SK-N-SH (cell line): ENCODE measurements around the gene POMZP3. TPM values are rescaled to one million over a fixed set of nuclear protein-coding genes. Genes with fewer than 3 reads are reported as not detected.
A peak's percentile ranks its signal among the peaks of the same experiment; 100 is the strongest.
"Not testable (repeated sequence)": the region's sequence is repeated elsewhere in the genome, so short reads cannot be mapped to it uniquely, and the experiment has no call there.

ENCODE experiments used
- CTCF ChIA-PET: fragments of 300-600, 350-600 bp; formaldehyde crosslinking; extraction: SDS; loops from one replicate; lab custom pipeline; 2021; lab: Yijun Ruan, JAX
- POLR2A ChIA-PET: fragments of 350-600 bp; sonication (Branson Sonifier 250); formaldehyde crosslinking; extraction: SDS; loops from one replicate; lab custom pipeline; 2020; ENCODE audit warnings: antibody characterized with exemption, inconsistent platforms; lab: Yijun Ruan, JAX
- DNase-seq: peaks from one replicate; pipeline ENCODE4 v3.0.0; 2012
- H2AFZ ChIP-seq: fragments of 200-600 bp; sonication (generic); 2 replicates; pipeline ENCODE4 v1.8.1; 2016; ENCODE audit warnings: antibody characterized with exemption, mild to moderate bottlenecking, low read depth
- H3F3A ChIP-seq: fragments of 200-600 bp; sonication (generic); replicated peaks from 2 replicates; pipeline ENCODE3; 2016; ENCODE audit warnings: antibody characterized with exemption, mild to moderate bottlenecking; ENCODE audit not compliant: insufficient read depth
- H3K27ac ChIP-seq, 2 experiments: fragments of 200-500 bp in 1 of 2; fragments of 200-600 bp in 1 of 2; sonication (Bioruptor generic) in 1 of 2; sonication (generic), shearing (Covaris generic) in 1 of 2; 2 replicates each; pipeline versions ENCODE4 v1.5.1 to v1.6.1; 2014 to 2016; ENCODE audit warnings: low read depth in 2 of 2, inconsistent platforms in 1 of 2, low read length in 1 of 2, mild to moderate bottlenecking in 1 of 2, mixed read lengths in 1 of 2
- H3K27me3 ChIP-seq: fragments of 200-600 bp; sonication (generic), shearing (Covaris generic); 2 replicates; pipeline ENCODE4 v1.6.1; 2016; ENCODE audit warnings: mixed run types; ENCODE audit not compliant: insufficient read depth
- H3K36me3 ChIP-seq, 2 experiments: fragments of 200-500 bp in 1 of 2; fragments of 200-600 bp in 1 of 2; sonication (Bioruptor generic) in 1 of 2; sonication (generic) in 1 of 2; replicated peaks in 1 of 2; 2 replicates each; pipeline versions ENCODE3 to v1.5.1; 2014 to 2016; ENCODE audit warnings: low read length in 1 of 2, mild to moderate bottlenecking in 1 of 2; ENCODE audit not compliant: insufficient read depth in 2 of 2, control insufficient read depth in 1 of 2
- H3K4me1 ChIP-seq, 2 experiments: fragments of 200-500 bp in 1 of 2; fragments of 200-600 bp in 1 of 2; sonication (Bioruptor generic) in 1 of 2; sonication (generic), shearing (Covaris generic) in 1 of 2; 2 replicates each; pipeline versions ENCODE4 v1.5.1 to v1.6.1; 2014 to 2016; ENCODE audit warnings: low read depth in 1 of 2, low read length in 1 of 2, mixed run types in 1 of 2; ENCODE audit not compliant: insufficient read depth in 2 of 2, control insufficient read depth in 1 of 2
- H3K4me2 ChIP-seq: fragments of 200-600 bp; sonication (generic), shearing (Covaris generic); 2 replicates; pipeline ENCODE4 v1.6.1; 2017; ENCODE audit warnings: mixed run types
- H3K4me3 ChIP-seq, 2 experiments: fragments of 200-500 bp in 1 of 2; fragments of 200-600 bp in 1 of 2; sonication (Bioruptor generic) in 1 of 2; sonication (generic), shearing (Covaris generic) in 1 of 2; 2 replicates each; pipeline versions ENCODE4 v1.5.1 to v1.8.1; 2014 to 2016; ENCODE audit warnings: low read depth in 2 of 2, inconsistent platforms in 1 of 2, low read length in 1 of 2, mild to moderate bottlenecking in 1 of 2, mixed read lengths in 1 of 2, moderate library complexity in 1 of 2
- H3K79me2 ChIP-seq: fragments of 200-600 bp; sonication (generic); 2 replicates; pipeline ENCODE4 v1.8.1; 2017; ENCODE audit warnings: mild to moderate bottlenecking; ENCODE audit not compliant: insufficient read depth
- H3K9ac ChIP-seq: fragments of 200-600 bp; sonication (generic); 2 replicates; pipeline ENCODE4 v1.6.1; 2017; ENCODE audit warnings: mixed run types
- H3K9me2 ChIP-seq: fragments of 200-600 bp; sonication (generic); 2 replicates; pipeline ENCODE4 v1.6.1; 2017; ENCODE audit warnings: mixed run types
- H3K9me3 ChIP-seq: fragments of 200-600 bp; sonication (generic); 2 replicates; pipeline ENCODE4 v1.6.1; 2017; ENCODE audit warnings: mixed run types, mild to moderate bottlenecking, moderate library complexity
- H4K20me1 ChIP-seq: fragments of 200-600 bp; sonication (generic); 2 replicates; pipeline ENCODE4 v1.6.1; 2017; ENCODE audit warnings: mild to moderate bottlenecking, mixed run types; ENCODE audit not compliant: insufficient read depth
- MXI1 ChIP-seq: IDR thresholded peaks from 2 replicates; pipeline ENCODE4 v1.6.1; 2012; ENCODE audit warnings: mild to moderate bottlenecking, low read depth, low read length, improper control_type of control experiment
- POLR2AphosphoS5 ChIP-seq: IDR thresholded peaks from 2 replicates; pipeline ENCODE4 v1.6.1; 2012; ENCODE audit warnings: low read depth, low read length
- TAF1 ChIP-seq: IDR thresholded peaks from 2 replicates; pipeline ENCODE4 v1.6.1; 2012; ENCODE audit warnings: low read depth, mild to moderate bottlenecking, low read length, moderate library complexity, borderline replicate concordance
- WGBS: methylation state at CpG from one replicate; pipeline ENCODE4 v1.1.6; 2017; ENCODE audit warnings: low lambda C conversion rate; 5-methylcytosine and 5-hydroxymethylcytosine counted together
- polyA plus RNA-seq, 3 experiments: library from polyadenylated mRNA; depleted of rRNA; stranded (reverse); fragments of >200 nt; gene quantifications; 2 replicates each; pipeline ENCODE4 v1.2.3, GENCODE V29; 2012

POMZP3 gene
- polyA plus RNA-seq (2012; rRNA removed), result 10.3 and 11.7 TPM in 2 replicates
- 9.6 and 9.7 TPM in 2 replicates for polyA plus RNA-seq (2012; cell fraction: cytosol; rRNA removed)
- polyA plus RNA-seq (2012; cell fraction: nucleus; rRNA removed), result 7.1 and 9.0 TPM in 2 replicates

GRCh38 chr7:76626989-76627642, at the start of gene POMZP3:
Gene POMZP3 (minus strand): TSS chr7:76627279. CDS start chr7:76626064, 1,215 bp downstream.
- H4K20me1 ChIP-seq, H3K9me3 ChIP-seq, H3K36me3 ChIP-seq, H3K27me3 ChIP-seq, H3K4me1 ChIP-seq, H3K9me2 ChIP-seq, POLR2A ChIA-PET, DNase-seq, H3F3A ChIP-seq, CTCF ChIA-PET: not testable (repeated sequence)
- Histone ChIP-seq H3K27ac (peak within 1 kb of the TSS; percentile 69 to 82), H3K4me3 (peak within 1 kb of the TSS; percentile 56 to 57), H2AFZ (peak within 1 kb of the TSS; percentile 85; the same call in 1 of the 2 replicates), H3K79me2 (peaks cover 17% of the 10 kb centered on the region; the same call in 1 of the 2 replicates), H3K4me2 (peak within 1 kb of the TSS; percentile 90), H3K9ac (peak within 1 kb of the TSS; percentile 96)
- 0 out of 2 replicates have a peak, but pooled peaks have one; percentile 15 for TF ChIP-seq POLR2AphosphoS5
- peak; percentile 6; the same call in 1 of the 2 replicates for TF ChIP-seq TAF1
- peak; percentile 34; the same call in 1 of the 2 replicates for TF ChIP-seq MXI1
- WGBS, result 1% methylated on average over 12 of the region's 78 CpGs

DNA sequence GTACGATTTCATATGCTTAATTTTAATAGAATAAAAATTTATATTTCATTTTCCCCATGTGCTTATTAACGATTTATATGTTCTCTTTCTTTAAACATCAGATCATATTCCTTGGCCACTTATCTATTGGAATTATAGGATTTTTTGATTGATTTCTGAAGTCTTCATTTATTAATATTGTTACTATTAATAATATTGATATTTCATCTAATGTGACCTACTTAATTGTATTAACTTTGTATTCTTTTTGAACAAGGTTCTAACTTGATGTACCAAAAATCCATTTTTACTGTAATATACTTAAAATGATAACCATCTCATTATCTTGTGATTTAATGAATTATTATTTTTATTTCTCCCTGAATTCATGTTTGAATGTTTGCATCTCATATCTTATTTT, 48.7 kb upstream of the POMZP3 start:
- DNase-seq, CTCF ChIA-PET, H3K4me3 ChIP-seq, H3K9ac ChIP-seq, H3K9me3 ChIP-seq, H3K27ac ChIP-seq, H3F3A ChIP-seq, POLR2A ChIA-PET, H2AFZ ChIP-seq, H3K79me2 ChIP-seq, H3K9me2 ChIP-seq, H3K4me1 ChIP-seq, H3K27me3 ChIP-seq, H3K4me2 ChIP-seq, H4K20me1 ChIP-seq, H3K36me3 ChIP-seq: not testable (repeated sequence)
- WGBS, result 36% methylated on average over 2 of the region's 2 CpGs

DNA sequence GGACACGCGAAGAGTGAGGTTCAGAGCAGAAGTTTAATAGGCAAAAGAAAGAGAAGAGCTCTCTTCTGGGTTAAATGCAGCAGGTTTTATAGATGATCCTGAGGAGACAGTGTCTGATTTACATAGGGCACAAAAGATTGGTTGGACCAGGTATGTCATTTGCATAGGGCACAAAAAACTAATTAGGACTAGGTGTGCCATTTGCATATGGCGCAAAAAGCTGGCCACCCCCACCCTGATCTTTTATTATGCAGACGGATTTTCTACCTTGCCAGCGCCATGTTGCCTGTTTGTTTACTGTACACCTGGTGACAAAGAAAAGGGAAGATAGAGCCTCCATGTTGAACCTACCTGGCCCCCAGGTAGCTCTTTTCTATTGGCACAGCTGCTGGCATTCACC, 46.3 kb upstream of the POMZP3 start:
- H3K9me3 ChIP-seq, H3K36me3 ChIP-seq, CTCF ChIA-PET, H3K9me2 ChIP-seq, H3K9ac ChIP-seq, H3K27me3 ChIP-seq, H3K79me2 ChIP-seq, H3K27ac ChIP-seq, H4K20me1 ChIP-seq, POLR2A ChIA-PET, H3F3A ChIP-seq, H3K4me1 ChIP-seq, DNase-seq, H3K4me2 ChIP-seq, H2AFZ ChIP-seq, H3K4me3 ChIP-seq: not testable (repeated sequence)
- 83% methylated on average over 5 of the region's 5 CpGs for WGBS

DNA sequence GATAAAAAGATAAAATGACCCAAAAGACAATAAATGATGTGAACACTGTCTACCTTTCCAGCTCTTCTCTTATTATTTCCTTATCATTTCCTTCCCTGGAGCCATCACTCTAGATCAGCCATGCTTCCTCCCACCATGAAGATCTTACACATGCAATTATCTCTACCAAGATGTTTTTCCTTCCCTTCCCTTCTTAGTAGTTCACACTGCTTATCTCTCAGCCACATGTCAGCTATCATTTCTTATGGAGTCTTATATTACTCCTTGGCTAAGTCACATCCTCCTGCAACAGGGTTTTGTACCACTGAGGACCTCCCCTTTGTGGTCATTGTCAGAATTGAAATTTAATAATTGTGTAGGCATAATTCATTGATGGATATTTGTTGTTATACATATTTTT, 32.1 kb upstream of the POMZP3 start:
- DNase-seq, H3K79me2 ChIP-seq, CTCF ChIA-PET, H3K27me3 ChIP-seq, H3K4me2 ChIP-seq, H3K9ac ChIP-seq, H2AFZ ChIP-seq, H3K9me3 ChIP-seq, H3K27ac ChIP-seq, H4K20me1 ChIP-seq, POLR2A ChIA-PET, H3F3A ChIP-seq, H3K4me3 ChIP-seq, H3K4me1 ChIP-seq, H3K9me2 ChIP-seq, H3K36me3 ChIP-seq: not testable (repeated sequence)

DNA sequence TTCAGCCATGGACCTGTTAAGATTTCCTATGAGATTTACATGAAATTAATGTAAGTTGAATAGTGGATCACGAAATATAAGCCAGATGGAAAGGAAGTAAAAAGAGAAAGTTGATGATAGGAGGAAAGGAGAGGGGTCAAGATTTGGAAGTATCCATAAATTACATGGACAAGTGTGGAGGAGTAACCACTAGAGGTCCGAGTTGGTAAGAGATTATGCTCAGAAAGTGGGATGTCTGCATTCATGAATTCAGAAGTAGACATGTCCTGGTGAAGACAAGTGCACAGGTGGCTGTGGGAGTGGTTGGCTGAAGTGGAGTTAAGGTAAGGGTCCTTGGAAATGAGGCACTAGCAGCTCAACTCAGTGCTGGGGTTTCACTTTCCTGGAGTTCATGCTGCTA, 29.3 kb upstream of the POMZP3 start:
- H3K27me3 ChIP-seq, H3K4me3 ChIP-seq, CTCF ChIA-PET, H2AFZ ChIP-seq, POLR2A ChIA-PET, DNase-seq, H3K9me2 ChIP-seq, H3K27ac ChIP-seq, H3K4me1 ChIP-seq, H4K20me1 ChIP-seq, H3K9me3 ChIP-seq, H3K36me3 ChIP-seq, H3K4me2 ChIP-seq, H3F3A ChIP-seq, H3K79me2 ChIP-seq, H3K9ac ChIP-seq: not testable (repeated sequence)
- 29% methylated on average over 2 of the region's 2 CpGs for WGBS

DNA sequence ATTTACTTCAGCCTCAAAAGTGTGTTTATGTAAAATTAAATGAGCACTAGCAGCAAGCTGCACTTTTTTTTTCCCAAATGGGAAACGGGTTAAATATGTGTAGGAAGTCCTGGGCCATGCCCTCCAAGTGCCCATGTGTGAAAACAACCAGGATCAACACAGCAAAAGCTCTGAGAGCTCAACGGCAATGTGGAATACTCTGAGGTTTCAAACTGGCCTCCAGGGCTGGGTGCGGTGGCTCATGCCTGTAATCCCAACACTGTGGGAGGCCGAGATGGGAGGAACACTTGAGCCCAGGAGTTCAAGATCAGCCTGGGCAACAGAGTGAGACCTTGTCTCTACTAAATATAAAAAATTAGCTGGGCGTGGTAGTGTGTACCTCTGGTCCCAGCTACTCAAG, 15.5 kb upstream of the POMZP3 start:
- H3F3A ChIP-seq, H3K4me1 ChIP-seq, H3K4me2 ChIP-seq, H3K9me2 ChIP-seq, H3K36me3 ChIP-seq, H3K79me2 ChIP-seq, H3K9ac ChIP-seq, H3K27me3 ChIP-seq, H3K4me3 ChIP-seq, H3K9me3 ChIP-seq, DNase-seq, H3K27ac ChIP-seq, H2AFZ ChIP-seq, POLR2A ChIA-PET, CTCF ChIA-PET, H4K20me1 ChIP-seq: not testable (repeated sequence)
- whole genome bisulfite sequencing, result no CpG with 5 or more reads among the region's 5 CpGs
